ENCODE data around the gene ADIPOR2.

DNA sequence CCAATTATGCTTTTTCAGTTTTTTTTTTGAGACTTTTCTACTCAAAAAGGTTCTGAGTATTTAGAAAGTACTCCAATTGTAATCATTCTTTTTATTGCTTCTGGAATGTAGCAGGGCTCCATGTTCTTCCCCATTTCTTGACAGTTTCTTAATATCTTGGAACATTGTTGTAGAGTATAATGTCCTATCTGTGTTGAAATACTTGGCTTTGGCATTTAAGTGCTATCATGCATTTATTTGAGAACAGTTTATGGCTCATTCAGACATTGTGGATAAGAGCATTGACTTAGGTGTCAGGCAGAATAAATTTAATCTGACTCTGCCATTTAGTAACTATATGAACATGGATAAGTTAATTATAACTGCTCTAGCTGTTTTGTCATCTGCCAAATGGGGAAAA, 28.3 kb downstream of the ADIPOR2 start:
- TF ChIP-seq, protein P1, sequence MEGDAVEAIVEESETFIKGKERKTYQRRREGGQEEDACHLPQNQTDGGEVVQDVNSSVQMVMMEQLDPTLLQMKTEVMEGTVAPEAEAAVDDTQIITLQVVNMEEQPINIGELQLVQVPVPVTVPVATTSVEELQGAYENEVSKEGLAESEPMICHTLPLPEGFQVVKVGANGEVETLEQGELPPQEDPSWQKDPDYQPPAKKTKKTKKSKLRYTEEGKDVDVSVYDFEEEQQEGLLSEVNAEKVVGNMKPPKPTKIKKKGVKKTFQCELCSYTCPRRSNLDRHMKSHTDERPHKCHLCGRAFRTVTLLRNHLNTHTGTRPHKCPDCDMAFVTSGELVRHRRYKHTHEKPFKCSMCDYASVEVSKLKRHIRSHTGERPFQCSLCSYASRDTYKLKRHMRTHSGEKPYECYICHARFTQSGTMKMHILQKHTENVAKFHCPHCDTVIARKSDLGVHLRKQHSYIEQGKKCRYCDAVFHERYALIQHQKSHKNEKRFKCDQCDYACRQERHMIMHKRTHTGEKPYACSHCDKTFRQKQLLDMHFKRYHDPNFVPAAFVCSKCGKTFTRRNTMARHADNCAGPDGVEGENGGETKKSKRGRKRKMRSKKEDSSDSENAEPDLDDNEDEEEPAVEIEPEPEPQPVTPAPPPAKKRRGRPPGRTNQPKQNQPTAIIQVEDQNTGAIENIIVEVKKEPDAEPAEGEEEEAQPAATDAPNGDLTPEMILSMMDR (IDR thresholded peaks at IDR 0.05), result no peak
- no peak for TF ChIP-seq EP300 (IDR thresholded peaks at IDR 0.05)

Data from sigmoid colon (tissue), 4 donors.